HepG2 (cell line): ENCODE data around the gene SLC25A43. TPM values are rescaled to one million over a fixed set of nuclear protein-coding genes. Genes with fewer than 3 reads are reported as not detected.
"Not testable (repeated sequence)": the region's sequence is repeated elsewhere in the genome, so short reads cannot be mapped to it uniquely, and the experiment has no call there.

Experiments
- ATAC-seq: fragments of 200-7000 bp; cut with Tn5 transposase; 3 replicates; pipeline ENCODE4 v1.9.1; 2020; ENCODE audit warnings: mild to moderate bottlenecking, moderate library complexity
- BruUV-seq: library from RNA; stranded (reverse); fragments of 400-500 nt; replicated peaks from 2 replicates; lab custom pipeline; 2021; lab: Mats Ljungman, UMichigan
- CTCF ChIA-PET: fragments of 300-600 bp; formaldehyde crosslinking; extraction: SDS; loops from one replicate; lab custom pipeline; 2021; ENCODE audit warnings: low total read pairs, inconsistent platforms, low intra/inter-chr PET ratio; lab: Yijun Ruan, JAX
- POLR2A ChIA-PET: fragments of 350-600 bp; sonication (Branson Sonifier 250); formaldehyde crosslinking; loops from one replicate; lab custom pipeline; 2020; ENCODE audit warnings: antibody characterized with exemption, inconsistent platforms; lab: Yijun Ruan, JAX
- DNase-seq: peaks from one replicate; pipeline ENCODE4 v3.0.0-alpha.2; 2015; ENCODE audit warnings: low spot score
- FAIRE-seq: peaks from 3 replicates; lab custom pipeline; 2011; peaks lifted over from hg19 to GRCh38; lab: Jason Lieb, UNC
- H2AFZ ChIP-seq: one replicate; pipeline ENCODE4 v1.6.1; 2011; ENCODE audit warnings: low read length, inconsistent platforms
- H3K27ac ChIP-seq: fragments of 300-600 bp; 3 replicates; pipeline ENCODE4 v1.8.0; 2011; ENCODE audit warnings: mixed run types, mild to moderate bottlenecking, mixed read lengths, low read length, inconsistent platforms; ENCODE audit not compliant: insufficient read depth; ENCODE audit errors: extremely low read length
- H3K27me3 ChIP-seq, 2 experiments: fragments of 200-600 bp in 1 of 2; 2 replicates in 1 of 2; 3 replicates in 1 of 2; pipeline versions ENCODE4 v1.6.0 to v1.8.0; 2011; ENCODE audit warnings: low read length in 2 of 2, mild to moderate bottlenecking in 2 of 2, moderate library complexity in 2 of 2, inconsistent platforms in 1 of 2; ENCODE audit not compliant: insufficient read depth in 2 of 2, control insufficient read depth in 1 of 2
- H3K36me3 ChIP-seq, 2 experiments: fragments of 200-600 bp in 1 of 2; replicated peaks in 1 of 2; 2 replicates in 1 of 2; 3 replicates in 1 of 2; pipeline versions ENCODE4 v1.5.1 to v1.8.0; 2011; ENCODE audit warnings: low read length in 2 of 2, inconsistent platforms in 1 of 2; ENCODE audit not compliant: insufficient read depth in 2 of 2, control insufficient read depth in 1 of 2
- H3K4me1 ChIP-seq: 2 replicates; pipeline ENCODE4 v1.5.1; 2012; ENCODE audit warnings: low read length, inconsistent platforms; ENCODE audit not compliant: insufficient read depth
- H3K4me2 ChIP-seq: 2 replicates; pipeline ENCODE4 v1.6.0; 2011; ENCODE audit warnings: low read depth, low read length, inconsistent platforms
- H3K4me3 ChIP-seq, 3 experiments: fragments of 200-600 bp in 1 of 3; sonication (generic), shearing (Covaris generic) in 1 of 3; replicated peaks in 1 of 3; 2 replicates each; pipeline ENCODE4 v1.5.1; 2011 to 2016; ENCODE audit warnings: low read length in 3 of 3, inconsistent platforms in 2 of 3, low read depth in 2 of 3, mild to moderate bottlenecking in 2 of 3, control low read depth in 1 of 3, mixed read lengths in 1 of 3; ENCODE audit not compliant: insufficient read depth in 1 of 3
- H3K79me2 ChIP-seq: one replicate; pipeline ENCODE4 v1.6.1; 2011; ENCODE audit warnings: low read length, inconsistent platforms; ENCODE audit not compliant: insufficient read depth
- H3K9ac ChIP-seq: 2 replicates; pipeline ENCODE4 v1.6.0; 2011; ENCODE audit warnings: mild to moderate bottlenecking, low read depth, low read length, inconsistent platforms; ENCODE audit not compliant: insufficient read depth
- H3K9me3 ChIP-seq: 2 replicates; pipeline ENCODE4 v1.5.1; 2012; ENCODE audit warnings: mild to moderate bottlenecking, low read length
- H4K20me1 ChIP-seq: 2 replicates; pipeline ENCODE4 v1.6.0; 2011; ENCODE audit warnings: inconsistent platforms, mild to moderate bottlenecking, low read length, moderate library complexity; ENCODE audit not compliant: insufficient read depth
- ATF7 ChIP-seq, 2 experiments: fragments of 450-650 bp in 1 of 2; sonication (generic) in 1 of 2; formaldehyde crosslinking in 1 of 2; IDR thresholded peaks; 2 replicates each; pipeline versions ENCODE4 v1.4.0 to v1.6.1; 2016 to 2020; ENCODE audit warnings: antibody characterized with exemption in 1 of 2, mild to moderate bottlenecking in 1 of 2, missing genetic modification reagents in 1 of 2
- HNRNPL ChIP-seq: fragments of 200-400 bp; formaldehyde crosslinking; IDR thresholded peaks from 2 replicates; pipeline ENCODE4 v1.6.1; 2017; ENCODE audit warnings: mild to moderate bottlenecking, low read depth, low read length
- JUND ChIP-seq: sonication (generic); formaldehyde crosslinking; IDR thresholded peaks from 2 replicates; pipeline ENCODE4 v1.8.0; 2022; ENCODE audit warnings: mild to moderate bottlenecking, missing genetic modification reagents
- KDM5A ChIP-seq: fragments of 200-600 bp; sonication (generic); IDR thresholded peaks from 2 replicates; pipeline ENCODE4 v1.7.0; 2018; ENCODE audit warnings: antibody characterized with exemption, mild to moderate bottlenecking, low read length, borderline replicate concordance
- ZNF547 ChIP-seq: sonication (generic); formaldehyde crosslinking; IDR thresholded peaks from 2 replicates; pipeline ENCODE4 v1.5.1; 2020; ENCODE audit warnings: mild to moderate bottlenecking, missing genetic modification reagents
- ZNF747 ChIP-seq: sonication (generic); formaldehyde crosslinking; IDR thresholded peaks from 2 replicates; pipeline ENCODE4 v1.8.1; 2023; ENCODE audit warnings: missing genetic modification reagents, mild to moderate bottlenecking, borderline replicate concordance
- WGBS: methylation state at CpG from one replicate; pipeline ENCODE4 v1.1.6; 2017; ENCODE audit warnings: low lambda C conversion rate; 5-methylcytosine and 5-hydroxymethylcytosine counted together
- in situ Hi-C: cut with HindIII; loops from 2 replicates; pipeline ENCODE4 v1.10.0; 2017; ENCODE audit warnings: low pct_unique_long_range_greater_than_20kb; ENCODE audit not compliant: extremely low pct_ligation_motif_present
- intact Hi-C: fragments of 100-400 bp; cut with micrococcal nuclease; formaldehyde crosslinking; loops from one replicate; pipeline ENCODE4 v1.10.0; 2022; ENCODE audit not compliant: unreplicated experiment
- polyA plus RNA-seq, 8 experiments: library from polyadenylated mRNA; depleted of rRNA in 3 of 8; stranded (reverse) in 7 of 8; unstranded in 1 of 8; fragments of >200 nt; fragmentation: Illumina TruSeq in 4 of 8; extraction: Trizol in 4 of 8; gene quantifications; 2 replicates each; pipeline versions ENCODE4 v1.2.1 to v1.2.3, GENCODE V29; 2011 to 2016; ENCODE audit warnings: low read depth in 4 of 8, missing spikeins in 1 of 8, mixed read lengths in 1 of 8; ENCODE audit not compliant: insufficient read depth in 1 of 8
- total RNA-seq, 5 experiments: library from RNA; depleted of rRNA; stranded (reverse); fragments of >200 nt; fragmentation: Illumina TruSeq; extraction: Trizol; gene quantifications; 2 replicates each; pipeline ENCODE4 v1.2.3, GENCODE V29; 2016; ENCODE audit warnings: low read depth in 1 of 5
- TF ChIP-seq, protein P1 (sequence below): sonication (generic); formaldehyde crosslinking; IDR thresholded peaks from 2 replicates; pipeline ENCODE4 v1.9.0; 2021; ENCODE audit warnings: missing genetic modification reagents, mild to moderate bottlenecking, borderline replicate concordance

SLC25A43 gene
- total and polyA plus RNA-seq, 2 of the 13 experiments (the other 11 are each of a cell fraction or from before 2014, with no cell fraction given) = 5.8 to 13.2 TPM

- TF ChIP-seq ZNF547 (no peak), KDM5A (no peak), JUND (no peak), ATF7 (IDR thresholded peaks at IDR 0.05) (no peak), ATF7 (CRISPR knock-in tag; IDR thresholded peaks at IDR 0.05) (no peak), ZNF747 (no peak), HNRNPL (no peak)
- TF ChIP-seq, protein P1, sequence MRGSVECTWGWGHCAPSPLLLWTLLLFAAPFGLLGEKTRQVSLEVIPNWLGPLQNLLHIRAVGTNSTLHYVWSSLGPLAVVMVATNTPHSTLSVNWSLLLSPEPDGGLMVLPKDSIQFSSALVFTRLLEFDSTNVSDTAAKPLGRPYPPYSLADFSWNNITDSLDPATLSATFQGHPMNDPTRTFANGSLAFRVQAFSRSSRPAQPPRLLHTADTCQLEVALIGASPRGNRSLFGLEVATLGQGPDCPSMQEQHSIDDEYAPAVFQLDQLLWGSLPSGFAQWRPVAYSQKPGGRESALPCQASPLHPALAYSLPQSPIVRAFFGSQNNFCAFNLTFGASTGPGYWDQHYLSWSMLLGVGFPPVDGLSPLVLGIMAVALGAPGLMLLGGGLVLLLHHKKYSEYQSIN (CRISPR knock-in tag) = no peak
Measured at GRCh38 chrX:119492463-119492862, 93.3 kb downstream of the SLC25A43 start (continued).

DNA sequence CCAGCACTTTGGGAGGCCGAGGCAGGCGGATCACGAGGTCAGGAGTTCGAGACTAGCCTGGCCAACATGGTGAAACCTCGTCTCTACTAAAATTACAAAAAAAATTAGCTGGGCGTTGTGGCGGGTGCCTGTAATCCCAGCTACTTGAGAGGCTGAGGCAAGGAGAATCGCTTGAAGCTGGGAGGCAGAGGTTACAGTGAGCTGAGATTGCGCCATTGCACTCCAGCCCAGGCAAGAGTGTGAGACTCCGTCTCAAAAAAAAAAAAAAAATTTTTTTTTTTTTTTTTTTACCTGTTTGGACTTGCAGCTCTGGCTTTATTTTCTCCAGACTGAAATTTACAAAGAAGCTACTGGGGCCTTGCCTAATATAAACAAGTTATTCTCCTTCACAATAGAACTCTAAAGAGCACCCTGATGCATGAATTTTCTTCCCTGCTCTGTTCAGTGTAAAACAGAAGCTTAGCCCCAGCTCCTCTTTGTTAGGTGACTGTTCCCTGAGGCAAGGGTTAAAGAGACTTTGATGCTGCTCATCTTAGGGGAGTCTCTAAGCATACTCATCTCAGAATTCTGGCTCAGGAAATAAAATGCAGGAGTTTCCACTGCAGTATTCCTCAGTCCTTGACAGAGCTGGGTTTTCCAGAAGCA lies 94.8 kb downstream of the SLC25A43 start:
- intact Hi-C loops, H3K4me3 ChIP-seq, FAIRE-seq, BruUV-seq, H3K27me3 ChIP-seq, DNase-seq, H3K9ac ChIP-seq, H3K9me3 ChIP-seq, in situ Hi-C loops, CTCF ChIA-PET, ATAC-seq, H3K27ac ChIP-seq, H3K4me2 ChIP-seq, H3K79me2 ChIP-seq, H4K20me1 ChIP-seq, H3K36me3 ChIP-seq, H2AFZ ChIP-seq: not testable (repeated sequence)
- 74% methylated on average over 10 of the region's 10 CpGs for WGBS
- POLR2A ChIA-PET = interaction anchor here (0.9 to 1.5 kb wide), 5 partner anchors 9 to 26 kb away, joined by 3 to 7 read pairs (median 4); partner anchors contain the start of gene SLC25A5
- H3K4me1 ChIP-seq = peaks cover 35% of the 10 kb centered on the region
